ENCODE results near the gene RGCC.

DNA sequence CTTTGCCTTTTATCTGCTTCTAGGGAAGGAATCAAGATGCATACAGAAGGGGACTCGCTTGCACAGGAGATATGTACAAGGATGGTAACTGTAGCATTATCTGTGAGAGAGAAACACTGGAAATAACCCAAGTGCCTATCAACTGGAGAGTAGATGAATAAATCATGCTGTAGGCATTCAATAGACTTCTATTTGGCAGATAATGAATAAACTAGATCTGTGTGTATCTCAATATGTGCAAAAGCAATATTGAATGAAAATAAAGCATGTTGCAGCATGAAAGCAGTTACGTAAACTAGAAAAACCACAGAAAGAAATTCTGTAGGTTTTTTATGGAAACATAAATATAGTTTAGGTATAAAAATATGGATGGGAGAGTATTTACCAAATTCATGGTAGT, 38.6 kb upstream of the RGCC start:
- TF ChIP-seq POLR2AphosphoS5 (IDR thresholded peaks at IDR 0.05; ENCODE audit: low read depth, low read length), result no peak
- no peak for TF ChIP-seq SIN3A (IDR thresholded peaks at IDR 0.05; ENCODE audit: borderline replicate concordance, insufficient read depth, low read length)
